ENCODE results near the gene PCCA. TPM values are rescaled to one million over a fixed set of nuclear protein-coding genes. Genes with fewer than 3 reads are reported as not detected.

PCCA gene
- polyA plus RNA-seq, 1 experiment, result 22.6 TPM

DNA sequence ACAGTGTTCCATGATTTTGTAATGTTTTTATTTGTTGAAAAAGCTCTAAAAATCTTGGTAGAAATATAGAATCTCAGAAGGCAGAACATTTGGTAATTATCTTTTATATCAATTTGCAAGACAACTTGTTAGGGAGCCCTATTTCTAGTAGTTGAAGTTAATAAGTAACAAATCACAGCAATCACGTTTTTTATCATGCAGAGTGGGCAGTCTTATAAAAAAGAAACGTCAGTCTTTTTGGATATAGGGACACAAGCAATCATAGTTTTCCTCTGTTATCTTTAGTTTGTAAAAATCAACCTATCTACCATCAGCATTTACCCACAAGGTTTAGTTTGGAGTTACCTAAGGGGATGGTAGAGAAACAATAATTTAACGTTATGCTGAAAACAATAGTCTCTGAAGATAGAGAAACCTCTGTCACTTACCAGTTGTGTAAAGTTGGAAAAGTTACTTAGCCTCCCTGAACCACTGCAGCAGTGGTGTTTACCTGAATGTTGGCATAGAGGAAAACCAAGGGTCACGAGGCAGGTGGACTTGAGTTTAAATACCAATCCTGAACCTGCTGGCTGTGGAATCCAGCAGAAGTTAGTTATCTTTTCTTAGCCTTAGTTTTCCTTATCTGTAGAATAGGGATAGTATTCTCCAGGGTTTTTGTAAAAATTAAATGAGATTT, 306.9 kb downstream of the PCCA start:
- Histone ChIP-seq H3K4me3 (ENCODE audit: low read depth, low read length) (no peak overlapping the region), H3K9me3 (ENCODE audit: control insufficient read depth, insufficient read depth, low read length) (no peaks in the 10 kb centered on the region), H3K27me3 (ENCODE audit: control insufficient read depth, insufficient read depth, low read length) (no peaks in the 10 kb centered on the region), H3K27ac (ENCODE audit: low read depth, low read length) (no peak overlapping the region)
- ChIA-PET CTCF (no interaction called here), POLR2A (no interaction called here)
- no peak for DNase-seq (ENCODE audit: low read depth, low spot score)
- TF ChIP-seq, protein P1, sequence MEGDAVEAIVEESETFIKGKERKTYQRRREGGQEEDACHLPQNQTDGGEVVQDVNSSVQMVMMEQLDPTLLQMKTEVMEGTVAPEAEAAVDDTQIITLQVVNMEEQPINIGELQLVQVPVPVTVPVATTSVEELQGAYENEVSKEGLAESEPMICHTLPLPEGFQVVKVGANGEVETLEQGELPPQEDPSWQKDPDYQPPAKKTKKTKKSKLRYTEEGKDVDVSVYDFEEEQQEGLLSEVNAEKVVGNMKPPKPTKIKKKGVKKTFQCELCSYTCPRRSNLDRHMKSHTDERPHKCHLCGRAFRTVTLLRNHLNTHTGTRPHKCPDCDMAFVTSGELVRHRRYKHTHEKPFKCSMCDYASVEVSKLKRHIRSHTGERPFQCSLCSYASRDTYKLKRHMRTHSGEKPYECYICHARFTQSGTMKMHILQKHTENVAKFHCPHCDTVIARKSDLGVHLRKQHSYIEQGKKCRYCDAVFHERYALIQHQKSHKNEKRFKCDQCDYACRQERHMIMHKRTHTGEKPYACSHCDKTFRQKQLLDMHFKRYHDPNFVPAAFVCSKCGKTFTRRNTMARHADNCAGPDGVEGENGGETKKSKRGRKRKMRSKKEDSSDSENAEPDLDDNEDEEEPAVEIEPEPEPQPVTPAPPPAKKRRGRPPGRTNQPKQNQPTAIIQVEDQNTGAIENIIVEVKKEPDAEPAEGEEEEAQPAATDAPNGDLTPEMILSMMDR (IDR thresholded peaks at IDR 0.05; ENCODE audit: low read depth, low read length), result no peak

- POLR2A ChIA-PET, result no interaction called here
- CTCF ChIA-PET, result no interaction called here
- Histone ChIP-seq H3K4me3 (ENCODE audit: low read depth, low read length) (no peak overlapping the region), H3K27ac (ENCODE audit: low read depth, low read length) (no peak overlapping the region), H3K9me3 (ENCODE audit: control insufficient read depth, insufficient read depth, low read length) (no peaks in the 10 kb centered on the region), H3K27me3 (ENCODE audit: control insufficient read depth, insufficient read depth, low read length) (no peaks in the 10 kb centered on the region)
- no peak for DNase-seq (ENCODE audit: low read depth, low spot score)
- TF ChIP-seq, protein P1 (IDR thresholded peaks at IDR 0.05; ENCODE audit: low read depth, low read length), result no peak
These were observed 307.9 kb downstream of the PCCA start for GRCh38 chr13:100396776-100397175.

- Histone ChIP-seq H3K9me3 (ENCODE audit: control insufficient read depth, insufficient read depth, low read length) (no peaks in the 10 kb centered on the region), H3K4me3 (ENCODE audit: low read depth, low read length) (no peak overlapping the region), H3K27me3 (ENCODE audit: control insufficient read depth, insufficient read depth, low read length) (no peaks in the 10 kb centered on the region), H3K27ac (ENCODE audit: low read depth, low read length) (no peak overlapping the region)
- no peak for DNase-seq (ENCODE audit: low read depth, low spot score)
- ChIA-PET POLR2A (no interaction called here), CTCF (interaction anchor here (1.2 kb wide), 1 partner anchor 302 kb away, joined by 3 read pairs; no protein-coding TSS in a partner anchor)
- TF ChIP-seq, protein P1 (IDR thresholded peaks at IDR 0.05; ENCODE audit: low read depth, low read length), result no peak
These were observed 308.7 kb downstream of the PCCA start for GRCh38 chr13:100397627-100398026.

DNA sequence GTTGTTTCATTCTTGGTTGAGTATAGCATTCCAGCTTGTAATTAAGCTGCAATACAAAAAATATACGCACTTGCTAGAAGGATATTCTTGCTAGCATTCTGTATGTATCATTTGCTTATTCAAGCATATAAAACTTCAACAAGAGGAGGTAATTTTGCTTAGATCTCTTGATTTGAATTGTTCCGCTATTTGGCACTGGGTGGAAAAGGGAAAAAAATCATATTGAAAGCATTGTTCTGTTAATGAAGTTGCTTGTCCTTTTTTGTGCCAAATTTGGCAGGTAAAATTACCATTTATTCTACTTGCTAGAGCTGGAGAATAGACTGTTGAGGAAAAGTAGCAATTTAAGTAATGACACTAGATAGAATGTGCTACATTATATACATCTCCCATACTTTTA, 309.5 kb downstream of the PCCA start:
- H3K27me3 ChIP-seq (ENCODE audit: control insufficient read depth, insufficient read depth, low read length), result no peaks in the 10 kb centered on the region
- POLR2A ChIA-PET, result no interaction called here

GRCh38 chr13:100399455-100399854, 310.6 kb downstream of the PCCA start:
- no peak for DNase-seq (ENCODE audit: low read depth, low spot score)
- Histone ChIP-seq H3K9me3 (ENCODE audit: control insufficient read depth, insufficient read depth, low read length) (no peaks in the 10 kb centered on the region; the same call in 1 of the 2 replicates), H3K27me3 (ENCODE audit: control insufficient read depth, insufficient read depth, low read length) (no peaks in the 10 kb centered on the region), H3K4me3 (ENCODE audit: low read depth, low read length) (no peak overlapping the region), H3K27ac (ENCODE audit: low read depth, low read length) (no peak overlapping the region)
- ChIA-PET CTCF (no interaction called here), POLR2A (no interaction called here)
- TF ChIP-seq, protein P1 (IDR thresholded peaks at IDR 0.05; ENCODE audit: low read depth, low read length), result no peak

More for the DNA sequence above, 309.5 kb downstream of the PCCA start:
- no peak for DNase-seq (ENCODE audit: low read depth, low spot score)
- CTCF ChIA-PET, result interaction anchor here (1.2 kb wide), 1 partner anchor 303 kb away, joined by 3 read pairs; no protein-coding TSS in a partner anchor
- TF ChIP-seq, protein P1 (IDR thresholded peaks at IDR 0.05; ENCODE audit: low read depth, low read length), result no peak
- H3K4me3 ChIP-seq (ENCODE audit: low read depth, low read length), result no peak overlapping the region
- H3K9me3 ChIP-seq (ENCODE audit: control insufficient read depth, insufficient read depth, low read length), result no peaks in the 10 kb centered on the region
- H3K27ac ChIP-seq (ENCODE audit: low read depth, low read length), result no peak overlapping the region

All from AG04450 (cell line).